OCI-LY7 (cell line): ENCODE data around the gene C2CD5.

Experiments used
- EZH2phosphoT487 ChIP-seq: fragments of 200-600 bp; sonication (generic); IDR thresholded peaks from 2 replicates; pipeline ENCODE4 v1.6.1; 2018; ENCODE audit warnings: low read depth, borderline replicate concordance, mild to moderate bottlenecking, mixed run types, antibody characterized with exemption, low read length, moderate library complexity, mixed read lengths
- TF ChIP-seq, protein P1 (sequence below): fragments of 200-600 bp; sonication (generic); conservative IDR thresholded peaks from 2 replicates; pipeline ENCODE4 v1.5.1; 2014; ENCODE audit warnings: mild to moderate bottlenecking, antibody characterized with exemption, low read length, moderate library complexity, mixed read lengths

DNA sequence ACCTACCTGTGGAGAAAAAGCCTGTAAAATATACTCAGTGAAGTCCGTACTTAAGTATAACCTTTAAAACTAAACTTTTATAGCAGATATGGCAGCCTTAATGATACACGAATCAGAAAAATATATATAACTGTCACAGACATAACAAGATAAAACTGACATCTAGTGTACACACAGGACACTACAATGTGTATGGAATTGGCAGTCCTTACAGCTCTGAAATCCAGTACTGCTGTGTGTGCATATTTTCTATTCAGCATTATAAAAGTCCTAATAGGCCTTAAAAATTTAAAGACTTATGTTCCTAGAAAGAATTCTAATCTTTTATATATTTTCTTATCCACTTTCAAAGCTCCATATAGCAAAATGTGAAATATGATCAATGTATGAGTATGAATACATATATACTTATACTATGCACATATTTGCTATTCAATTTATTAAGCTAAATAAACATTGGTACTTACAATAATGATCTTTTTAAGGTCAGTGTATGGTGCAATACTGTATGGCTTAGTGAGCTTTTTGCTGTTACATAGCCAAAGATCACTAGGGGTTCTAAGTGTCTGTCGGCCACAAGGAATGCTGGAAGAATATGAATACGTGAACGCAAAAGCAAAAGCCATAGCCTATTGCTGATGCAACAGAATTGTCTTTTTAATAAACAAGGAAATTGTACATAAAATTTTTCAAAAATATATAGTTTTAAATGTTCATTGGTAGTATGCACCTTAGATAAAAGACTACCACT lies 69.2 kb downstream of the C2CD5 start:
- TF ChIP-seq, protein P1, sequence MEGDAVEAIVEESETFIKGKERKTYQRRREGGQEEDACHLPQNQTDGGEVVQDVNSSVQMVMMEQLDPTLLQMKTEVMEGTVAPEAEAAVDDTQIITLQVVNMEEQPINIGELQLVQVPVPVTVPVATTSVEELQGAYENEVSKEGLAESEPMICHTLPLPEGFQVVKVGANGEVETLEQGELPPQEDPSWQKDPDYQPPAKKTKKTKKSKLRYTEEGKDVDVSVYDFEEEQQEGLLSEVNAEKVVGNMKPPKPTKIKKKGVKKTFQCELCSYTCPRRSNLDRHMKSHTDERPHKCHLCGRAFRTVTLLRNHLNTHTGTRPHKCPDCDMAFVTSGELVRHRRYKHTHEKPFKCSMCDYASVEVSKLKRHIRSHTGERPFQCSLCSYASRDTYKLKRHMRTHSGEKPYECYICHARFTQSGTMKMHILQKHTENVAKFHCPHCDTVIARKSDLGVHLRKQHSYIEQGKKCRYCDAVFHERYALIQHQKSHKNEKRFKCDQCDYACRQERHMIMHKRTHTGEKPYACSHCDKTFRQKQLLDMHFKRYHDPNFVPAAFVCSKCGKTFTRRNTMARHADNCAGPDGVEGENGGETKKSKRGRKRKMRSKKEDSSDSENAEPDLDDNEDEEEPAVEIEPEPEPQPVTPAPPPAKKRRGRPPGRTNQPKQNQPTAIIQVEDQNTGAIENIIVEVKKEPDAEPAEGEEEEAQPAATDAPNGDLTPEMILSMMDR, result peak; percentile 32; the same call in 1 of the 2 replicates
- TF ChIP-seq EZH2phosphoT487, result no peak
